GM18951 (cell line): Measurements from ENCODE around the gene COMP.
"Not testable (repeated sequence)": the region's sequence is repeated elsewhere in the genome, so short reads cannot be mapped to it uniquely, and the experiment has no call there.

Experiments used
- POLR2A ChIP-seq: IDR thresholded peaks from 4 replicates; pipeline ENCODE4 v1.6.1; 2011; ENCODE audit warnings: mild to moderate bottlenecking; ENCODE audit not compliant: insufficient read length, insufficient read depth; ENCODE audit errors: extremely low read depth
- in situ Hi-C: fragments of 300-500 bp; cut with MboI; formaldehyde crosslinking; loops from one replicate; pipeline ENCODE4 v1.12.0; 2022; ENCODE audit warnings: low sequenced_read_pairs, mixed read lengths, inconsistent platforms; ENCODE audit not compliant: unreplicated experiment

The COMP gene

GRCh38 chr19:18815673-18816072, 24.6 kb upstream of the COMP start:
- in situ Hi-C loops, result no loop called here
- TF ChIP-seq POLR2A, result no peak

GRCh38 chr19:18814063-18814462, 23.0 kb upstream of the COMP start:
- in situ Hi-C loops, result no loop called here
- TF ChIP-seq POLR2A, result no peak

- in situ Hi-C loops, result not testable (repeated sequence)
Measured at GRCh38 chr19:18811638-18812037, 20.5 kb upstream of the COMP start.

- TF ChIP-seq POLR2A, result no peak
- in situ Hi-C loops, result no loop called here
Measured at GRCh38 chr19:18809149-18809868, 18.2 kb upstream of the COMP start.

- no peak for TF ChIP-seq POLR2A
- in situ Hi-C loops, result no loop called here
Measured at GRCh38 chr19:18807861-18808331, 16.8 kb upstream of the COMP start.

- TF ChIP-seq POLR2A, result no peak
- in situ Hi-C loops, result no loop called here
Measured at GRCh38 chr19:18804643-18805042, 13.5 kb upstream of the COMP start.

- no peak for TF ChIP-seq POLR2A
- in situ Hi-C loops, result no loop called here
Measured at GRCh38 chr19:18804139-18804601, 13.1 kb upstream of the COMP start.

- in situ Hi-C loops, result no loop called here
- TF ChIP-seq POLR2A, result no peak
Measured at GRCh38 chr19:18803550-18804138, 12.5 kb upstream of the COMP start.

- in situ Hi-C loops, result no loop called here
- TF ChIP-seq POLR2A, result no peak
Measured at GRCh38 chr19:18802354-18802753, 11.2 kb upstream of the COMP start.

- in situ Hi-C loops, result no loop called here
- TF ChIP-seq POLR2A, result no peak
Measured at GRCh38 chr19:18800636-18801035, 9.5 kb upstream of the COMP start.

- in situ Hi-C loops, result no loop called here
- no peak for TF ChIP-seq POLR2A
Measured at GRCh38 chr19:18800079-18800478, 9.0 kb upstream of the COMP start.

- TF ChIP-seq POLR2A, result no peak
- in situ Hi-C loops, result no loop called here
Measured at GRCh38 chr19:18799389-18799970, 8.4 kb upstream of the COMP start.

GRCh38 chr19:18798384-18799352, 7.6 kb upstream of the COMP start:
- in situ Hi-C loops, result no loop called here
- no peak for TF ChIP-seq POLR2A
